K562 (cell line): ENCODE measurements around the gene MPDU1. TPM values are rescaled to one million over a fixed set of nuclear protein-coding genes. Genes with fewer than 3 reads are reported as not detected.

Source experiments
- CCNT2 ChIP-seq: IDR thresholded peaks from 2 replicates; pipeline ENCODE4 v1.6.1; 2011; ENCODE audit warnings: borderline replicate concordance, low read depth, mild to moderate bottlenecking, moderate library complexity, mixed read lengths, low read length; ENCODE audit not compliant: insufficient read length; ENCODE audit errors: extremely low read depth
- CEBPB ChIP-seq: fragments of 450-650 bp; IDR thresholded peaks from 2 replicates; pipeline ENCODE4 v1.6.1; 2016; ENCODE audit warnings: missing genetic modification characterization, missing compliant biosample characterization
- CREM ChIP-seq: IDR thresholded peaks from 2 replicates; pipeline ENCODE4 v1.6.1; 2014; ENCODE audit warnings: antibody characterized with exemption, low read depth
- CUX1 ChIP-seq: fragments of 200-800 bp; sonication (Bioruptor generic); IDR thresholded peaks from 2 replicates; pipeline ENCODE4 v1.6.1; 2016; ENCODE audit warnings: missing genetic modification characterization, missing compliant biosample characterization
- E2F6 ChIP-seq, 2 experiments: IDR thresholded peaks; 2 replicates each; pipeline ENCODE4 v1.6.1; 2011; ENCODE audit warnings: borderline replicate concordance in 1 of 2, control low read depth in 1 of 2, low read depth in 1 of 2, low read length in 1 of 2, mild to moderate bottlenecking in 1 of 2, mixed read lengths in 1 of 2, moderate library complexity in 1 of 2; ENCODE audit not compliant: insufficient read depth in 1 of 2, insufficient read length in 1 of 2, poor library complexity in 1 of 2, severe bottlenecking in 1 of 2; ENCODE audit errors: extremely low read depth in 1 of 2
- FOXJ2 ChIP-seq: fragments of 200-800 bp; sonication (Bioruptor generic); IDR thresholded peaks from 2 replicates; pipeline ENCODE4 v1.6.1; 2016; ENCODE audit warnings: missing genetic modification characterization, missing compliant biosample characterization
- GTF2F1 ChIP-seq: IDR thresholded peaks from 2 replicates; pipeline ENCODE4 v1.6.1; 2011; ENCODE audit warnings: low read depth, low read length, improper control_type of control experiment
- KAT8 ChIP-seq: fragments of 450-650 bp; IDR thresholded peaks from 2 replicates; pipeline ENCODE4 v1.6.1; 2016; ENCODE audit warnings: low read depth, mild to moderate bottlenecking
- NFYB ChIP-seq: IDR thresholded peaks from 2 replicates; pipeline ENCODE4 v1.6.1; 2011; ENCODE audit warnings: mild to moderate bottlenecking, moderate library complexity; ENCODE audit not compliant: insufficient read length; ENCODE audit errors: extremely low read depth
- PHF8 ChIP-seq: fragments of 200-600 bp; sonication (generic); IDR thresholded peaks from 2 replicates; pipeline ENCODE4 v1.6.1; 2012; ENCODE audit warnings: mixed run types, mild to moderate bottlenecking, inconsistent platforms, low read length, moderate library complexity, borderline replicate concordance
- POLR2H ChIP-seq: IDR thresholded peaks from 2 replicates; pipeline ENCODE4 v1.6.1; 2016; ENCODE audit warnings: missing genetic modification characterization, low read depth, mild to moderate bottlenecking, control low read depth, missing compliant biosample characterization, moderate library complexity
- RBFOX2 ChIP-seq: fragments of 200-400 bp; formaldehyde crosslinking; IDR thresholded peaks from 2 replicates; pipeline ENCODE4 v1.6.1; 2017; ENCODE audit warnings: low read depth, mild to moderate bottlenecking, low read length, moderate library complexity
- RFX1 ChIP-seq: fragments of 450-650 bp; IDR thresholded peaks from 2 replicates; pipeline ENCODE4 v1.6.1; 2016; ENCODE audit warnings: mild to moderate bottlenecking, moderate library complexity
- SIN3A ChIP-seq, 2 experiments: fragments of 150-350 bp in 1 of 2; IDR thresholded peaks; 2 replicates each; pipeline ENCODE4 v1.6.1; 2011 to 2016; ENCODE audit warnings: borderline replicate concordance in 2 of 2, low read depth in 2 of 2, low read length in 2 of 2, mild to moderate bottlenecking in 2 of 2, moderate library complexity in 2 of 2; ENCODE audit not compliant: control insufficient read depth in 1 of 2
- SNIP1 ChIP-seq: fragments of 450-650 bp; IDR thresholded peaks from 2 replicates; pipeline ENCODE4 v1.7.1; 2017; ENCODE audit warnings: low read depth, mild to moderate bottlenecking
- TEAD4 ChIP-seq, 2 experiments: sonication (generic) in 1 of 2; formaldehyde crosslinking in 1 of 2; IDR thresholded peaks; 2 replicates each; pipeline versions ENCODE4 v1.6.1 to v1.8.0; 2012 to 2022; ENCODE audit warnings: borderline replicate concordance in 1 of 2, inconsistent platforms in 1 of 2, low read length in 1 of 2, mild to moderate bottlenecking in 1 of 2, missing genetic modification reagents in 1 of 2
- TFAM ChIP-seq: fragments of 250-450 bp; sonication (Bioruptor Pico); conservative IDR thresholded peaks from 2 replicates; pipeline ENCODE4 v1.5.0; 2021; ENCODE audit warnings: mild to moderate bottlenecking, moderate library complexity
- XRCC3 ChIP-seq: fragments of 450-650 bp; IDR thresholded peaks from 2 replicates; pipeline ENCODE4 v1.6.1; 2017; ENCODE audit warnings: mild to moderate bottlenecking, moderate library complexity
- ZFX ChIP-seq: sonication (generic); formaldehyde crosslinking; IDR thresholded peaks from 2 replicates; pipeline ENCODE4 v1.8.0; 2022; ENCODE audit warnings: mild to moderate bottlenecking, missing genetic modification reagents, moderate library complexity
- ZKSCAN8 ChIP-seq: fragments of 200-800 bp; sonication (Bioruptor generic); IDR thresholded peaks from 2 replicates; pipeline ENCODE4 v1.6.1; 2016; ENCODE audit warnings: missing genetic modification characterization, missing compliant biosample characterization
- polyA plus RNA-seq, 8 experiments: library from polyadenylated mRNA; depleted of rRNA in 4 of 8; stranded (reverse) in 5 of 8; unstranded in 3 of 8; fragments of >200 nt; fragmentation: Nextera tagmentation in 2 of 8; fragmentation: Illumina TruSeq in 1 of 8; extraction: Ambion mirVana in 2 of 8; extraction: Trizol in 1 of 8; gene quantifications; 2 replicates each; pipeline versions ENCODE4 v1.2.1 to v1.2.3, GENCODE V29; 2011 to 2014; ENCODE audit warnings: inconsistent platforms in 1 of 8, missing spikeins in 1 of 8
- total RNA-seq, 7 experiments: library from RNA; depleted of rRNA in 6 of 7; stranded (reverse); fragments of >200 nt in 6 of 7; fragmentation: Illumina TruSeq in 2 of 7; extraction: Trizol in 2 of 7; gene quantifications; 2 replicates each; pipeline versions ENCODE4 v1.2.1 to v1.2.3, GENCODE V29; 2011 to 2021; ENCODE audit warnings: low replicate concordance in 1 of 7

The MPDU1 gene
- total and polyA plus RNA-seq, 9 of the 15 experiments (the other 6 are each of a cell fraction or from before 2014, with no cell fraction given) = 4.9 to 179 (median 77.1) TPM

GRCh38 chr17:7614425-7615264 lies 31.0 kb downstream of the MPDU1 start, which contains the start of gene FXR2 (continued):
- TF ChIP-seq CCNT2 (peak; percentile 61), KAT8 (no peak), XRCC3 (no peak), RBFOX2 (peak; percentile 56), ZKSCAN8 (CRISPR knock-in tag) (no peak), TFAM (CRISPR knock-in tag) (no peak), CEBPB (tag) (no peak), CREM (peak; percentile 58; the same call in 1 of the 2 replicates), PHF8 (peak; percentile 41; the same call in 1 of the 2 replicates), GTF2F1 (no peak), RFX1 (no peak), CUX1 (CRISPR knock-in tag) (no peak), E2F6 (IDR thresholded peaks at IDR 0.05; ENCODE audit: borderline replicate concordance in 1 of 2, extremely low read depth in 1 of 2, insufficient read depth in 1 of 2, insufficient read length in 1 of 2, low read depth in 1 of 2, low read length in 1 of 2, poor library complexity in 1 of 2, severe bottlenecking in 1 of 2) (peak in 1 of 2 experiments; percentile 32), POLR2H (no peak), FOXJ2 (tag) (no peak), ZFX (CRISPR knock-in tag) (peak; percentile 66), TEAD4 (IDR thresholded peaks at IDR 0.05; ENCODE audit: low read length) (peak; percentile 44; the same call in 1 of the 2 replicates), TEAD4 (CRISPR knock-in tag; IDR thresholded peaks at IDR 0.05; ENCODE audit: borderline replicate concordance) (no peak), SIN3A (IDR thresholded peaks at IDR 0.05; ENCODE audit: borderline replicate concordance in 2 of 2, control insufficient read depth in 1 of 2, low read depth in 2 of 2, low read length in 2 of 2) (no peak), NFYB (peak; percentile 67), SNIP1 (no peak)
